ENCODE results near the gene F2RL2.

The F2RL2 gene

GRCh38 chr5:76585783-76586217 lies 37.4 kb downstream of the F2RL2 start:
- no peak for TF ChIP-seq ZNF274 (IDR thresholded peaks at IDR 0.05; ENCODE audit: low read depth, low read length)

GRCh38 chr5:76583163-76584047 lies 39.8 kb downstream of the F2RL2 start:
- TF ChIP-seq ZNF274 (IDR thresholded peaks at IDR 0.05; ENCODE audit: low read depth, low read length) = no peak
- H3K4me3 ChIP-seq (ENCODE audit: low read length) = no peak overlapping the region

More at GRCh38 chr5:76585783-76586217, 37.4 kb downstream of the F2RL2 start:
- H3K4me3 ChIP-seq (ENCODE audit: low read length) = no peak overlapping the region

GRCh38 chr5:76582230-76583162 lies 40.7 kb downstream of the F2RL2 start:
- no peak for TF ChIP-seq ZNF274 (IDR thresholded peaks at IDR 0.05; ENCODE audit: low read depth, low read length)
- no peak overlapping the region; the same call in 1 of the 2 replicates for H3K4me3 ChIP-seq (ENCODE audit: low read length)

GRCh38 chr5:76580981-76581380 lies 42.2 kb downstream of the F2RL2 start:
- TF ChIP-seq ZNF274 (IDR thresholded peaks at IDR 0.05; ENCODE audit: low read depth, low read length) = no peak

GRCh38 chr5:76579166-76579937 lies 43.9 kb downstream of the F2RL2 start:
- TF ChIP-seq ZNF274 (IDR thresholded peaks at IDR 0.05; ENCODE audit: low read depth, low read length) = no peak
- H3K4me3 ChIP-seq (ENCODE audit: low read length) = no peak overlapping the region

More at GRCh38 chr5:76580981-76581380, 42.2 kb downstream of the F2RL2 start:
- no peak overlapping the region for H3K4me3 ChIP-seq (ENCODE audit: low read length)

GRCh38 chr5:76576996-76577395 lies 46.2 kb downstream of the F2RL2 start:
- H3K4me3 ChIP-seq (ENCODE audit: low read length) = no peak overlapping the region
- no peak for TF ChIP-seq ZNF274 (IDR thresholded peaks at IDR 0.05; ENCODE audit: low read depth, low read length)

- no peak overlapping the region for H3K4me3 ChIP-seq (ENCODE audit: low read length)
These were observed 46.8 kb downstream of the F2RL2 start for GRCh38 chr5:76576450-76576849.

GRCh38 chr5:76571559-76571958 lies 51.6 kb downstream of the F2RL2 start:
- no peak for TF ChIP-seq ZNF274 (IDR thresholded peaks at IDR 0.05; ENCODE audit: low read depth, low read length)

More at GRCh38 chr5:76576450-76576849, 46.8 kb downstream of the F2RL2 start:
- no peak for TF ChIP-seq ZNF274 (IDR thresholded peaks at IDR 0.05; ENCODE audit: low read depth, low read length)

GRCh38 chr5:76570153-76570552 lies 53.0 kb downstream of the F2RL2 start:
- no peak for TF ChIP-seq ZNF274 (IDR thresholded peaks at IDR 0.05; ENCODE audit: low read depth, low read length)
- H3K4me3 ChIP-seq (ENCODE audit: low read length) = no peak overlapping the region

More at GRCh38 chr5:76571559-76571958, 51.6 kb downstream of the F2RL2 start:
- H3K4me3 ChIP-seq (ENCODE audit: low read length) = no peak overlapping the region
